ENCODE results near the gene SERPINB10. TPM values are rescaled to one million over a fixed set of nuclear protein-coding genes. Genes with fewer than 3 reads are reported as not detected.
"Not testable (repeated sequence)": the region's sequence is repeated elsewhere in the genome, so short reads cannot be mapped to it uniquely, and the experiment has no call there.

The SERPINB10 gene
- total and polyA plus RNA-seq, 4 donors = 0.63 to 0.96 (median 0.64) TPM; not detected in 1

GRCh38 chr18:63917817-63918216, 10.1 kb downstream of the SERPINB10 start:
- Histone ChIP-seq H3K9me3 (ENCODE audit: control insufficient read depth in 4 of 4, insufficient read depth in 3 of 4, low read length in 3 of 4) (no peaks in the 10 kb centered on the region), H3K4me1 (ENCODE audit: control insufficient read depth in 5 of 5, insufficient read depth in 5 of 5, low read length in 5 of 5) (no peaks in the 10 kb centered on the region), H3K36me3 (ENCODE audit: control insufficient read depth in 4 of 4, insufficient read depth in 4 of 4, low read length in 4 of 4) (no peaks in the 10 kb centered on the region), H3K27ac (ENCODE audit: low read depth in 1 of 2, low read length in 1 of 2) (no peak overlapping the region), H3K9ac (ENCODE audit: insufficient read depth in 1 of 2, low read length in 2 of 2) (no peak overlapping the region), H3K4me3 (no peak overlapping the region), H3K27me3 (ENCODE audit: control insufficient read depth in 3 of 3, insufficient read depth in 3 of 3, low read length in 2 of 3) (peaks cover 0 to 4% (median 0%) of the 10 kb centered on the region in 3 donors)
- no peak for TF ChIP-seq CTCF (IDR thresholded peaks at IDR 0.05; ENCODE audit: control extremely low read depth, extremely low read depth)
- ATAC-seq (ENCODE audit: insufficient read depth, low FRiP score) (no peak), DNase-seq (peak in 2 of 3 donors; percentile 2 to 29)
- WGBS, 2 donors = 24 to 49% methylated on average over 5 of the region's 5 CpGs

GRCh38 chr18:63922049-63922448, 14.3 kb downstream of the SERPINB10 start:
- Histone ChIP-seq H3K27ac (ENCODE audit: low read depth in 1 of 2, low read length in 1 of 2) (no peak overlapping the region), H3K9ac (ENCODE audit: insufficient read depth in 1 of 2, low read length in 2 of 2) (no peak overlapping the region), H3K9me3 (ENCODE audit: control insufficient read depth in 4 of 4, insufficient read depth in 3 of 4, low read length in 3 of 4) (no peaks in the 10 kb centered on the region), H3K4me1 (ENCODE audit: control insufficient read depth in 5 of 5, insufficient read depth in 5 of 5, low read length in 5 of 5) (no peaks in the 10 kb centered on the region), H3K27me3 (ENCODE audit: control insufficient read depth in 3 of 3, insufficient read depth in 3 of 3, low read length in 2 of 3) (peaks cover 0 to 4% (median 0%) of the 10 kb centered on the region in 3 donors), H3K4me3 (no peak overlapping the region), H3K36me3 (ENCODE audit: control insufficient read depth in 4 of 4, insufficient read depth in 4 of 4, low read length in 4 of 4) (no peaks in the 10 kb centered on the region)
- DNase-seq (no peak), ATAC-seq (ENCODE audit: insufficient read depth, low FRiP score) (no peak)
- TF ChIP-seq CTCF (IDR thresholded peaks at IDR 0.05; ENCODE audit: control extremely low read depth, extremely low read depth) = no peak
- WGBS, 2 donors = 74 to 83% methylated on average over 2 of the region's 2 CpGs

- no peak overlapping the region for H3K9ac ChIP-seq (ENCODE audit: insufficient read depth in 1 of 2, low read length in 2 of 2)
- no peak for ATAC-seq (ENCODE audit: insufficient read depth, low FRiP score)
- H3K27ac ChIP-seq (ENCODE audit: low read depth in 1 of 2, low read length in 1 of 2) = no peak overlapping the region
- WGBS, 2 donors = 84 to 89% methylated on average over 1 of the region's 1 CpG
- no peaks in the 10 kb centered on the region for H3K36me3 ChIP-seq (ENCODE audit: control insufficient read depth in 4 of 4, insufficient read depth in 4 of 4, low read length in 4 of 4)
- H3K9me3 ChIP-seq (ENCODE audit: control insufficient read depth in 4 of 4, insufficient read depth in 3 of 4, low read length in 3 of 4) = no peaks in the 10 kb centered on the region
- peaks cover 0 to 4% (median 0%) of the 10 kb centered on the region in 3 donors for H3K27me3 ChIP-seq (ENCODE audit: control insufficient read depth in 3 of 3, insufficient read depth in 3 of 3, low read length in 2 of 3)
- TF ChIP-seq CTCF (IDR thresholded peaks at IDR 0.05; ENCODE audit: control extremely low read depth, extremely low read depth) = no peak
- no peak overlapping the region for H3K4me3 ChIP-seq
- no peaks in the 10 kb centered on the region for H3K4me1 ChIP-seq (ENCODE audit: control insufficient read depth in 5 of 5, insufficient read depth in 5 of 5, low read length in 5 of 5)
- no peak for DNase-seq
These were observed 16.8 kb downstream of the SERPINB10 start for GRCh38 chr18:63924551-63924950.

- H3K9me3 ChIP-seq (ENCODE audit: control insufficient read depth in 4 of 4, insufficient read depth in 3 of 4, low read length in 3 of 4) = no peaks in the 10 kb centered on the region
- no peak overlapping the region for H3K27ac ChIP-seq (ENCODE audit: low read depth in 1 of 2, low read length in 1 of 2)
- no peak overlapping the region for H3K4me3 ChIP-seq
- no peak overlapping the region for H3K9ac ChIP-seq (ENCODE audit: insufficient read depth in 1 of 2, low read length in 2 of 2)
- H3K4me1 ChIP-seq (ENCODE audit: control insufficient read depth in 5 of 5, insufficient read depth in 5 of 5, low read length in 5 of 5) = no peaks in the 10 kb centered on the region
- no peak for TF ChIP-seq CTCF (IDR thresholded peaks at IDR 0.05; ENCODE audit: control extremely low read depth, extremely low read depth)
- 51% methylated on average over 8 of the region's 8 CpGs for WGBS, 2 donors
- no peaks in the 10 kb centered on the region for H3K36me3 ChIP-seq (ENCODE audit: control insufficient read depth in 4 of 4, insufficient read depth in 4 of 4, low read length in 4 of 4)
- no peak for DNase-seq
- peaks cover 0 to 1% (median 0%) of the 10 kb centered on the region in 3 donors for H3K27me3 ChIP-seq (ENCODE audit: control insufficient read depth in 3 of 3, insufficient read depth in 3 of 3, low read length in 2 of 3)
- no peak for ATAC-seq (ENCODE audit: insufficient read depth, low FRiP score)
These were observed 20.6 kb downstream of the SERPINB10 start for GRCh38 chr18:63928331-63928730.

GRCh38 chr18:63929369-63929768, 21.6 kb downstream of the SERPINB10 start:
- not testable (repeated sequence) for H3K27me3 ChIP-seq (ENCODE audit: control insufficient read depth in 3 of 3, insufficient read depth in 3 of 3, low read length in 2 of 3); H3K4me1 ChIP-seq (ENCODE audit: control insufficient read depth in 5 of 5, insufficient read depth in 5 of 5, low read length in 5 of 5); H3K9ac ChIP-seq (ENCODE audit: insufficient read depth in 1 of 2, low read length in 2 of 2); DNase-seq; H3K36me3 ChIP-seq (ENCODE audit: control insufficient read depth in 4 of 4, insufficient read depth in 4 of 4, low read length in 4 of 4); H3K27ac ChIP-seq (ENCODE audit: low read depth in 1 of 2, low read length in 1 of 2); ATAC-seq (ENCODE audit: insufficient read depth, low FRiP score); H3K4me3 ChIP-seq; H3K9me3 ChIP-seq (ENCODE audit: control insufficient read depth in 4 of 4, insufficient read depth in 3 of 4, low read length in 3 of 4)

All from lung (tissue), 12 donors.